ENCODE data around the gene PRXL2A.
"Not testable (repeated sequence)": the region's sequence is repeated elsewhere in the genome, so short reads cannot be mapped to it uniquely, and the experiment has no call there.

Gene PRXL2A

GRCh38 chr10:80462299-80462980, 54.1 kb downstream of the PRXL2A start:
- no peak for DNase-seq

- no peak for DNase-seq
Measured at GRCh38 chr10:80462981-80463741, 54.8 kb downstream of the PRXL2A start.

DNA sequence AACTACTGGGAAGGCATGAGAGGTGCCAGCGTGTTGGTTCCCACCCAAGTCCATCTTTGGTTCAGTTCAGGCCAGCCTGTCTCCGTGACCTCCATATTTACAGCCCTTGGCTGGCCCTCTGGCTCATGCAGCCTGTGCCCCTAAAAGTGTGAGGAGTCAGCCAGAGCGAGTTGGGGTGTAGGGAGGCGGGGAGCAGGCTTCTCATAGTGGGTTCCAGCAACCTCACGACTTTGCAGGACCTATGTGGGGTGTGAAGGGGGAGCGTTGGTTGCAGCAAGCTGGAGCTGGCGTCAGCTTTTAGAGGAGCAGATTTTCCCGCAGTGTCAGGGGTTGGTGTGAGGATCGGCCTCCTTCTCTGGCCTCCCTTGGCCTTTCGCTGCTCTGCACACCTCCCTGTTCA, 55.5 kb downstream of the PRXL2A start:
- no peak for DNase-seq

DNA sequence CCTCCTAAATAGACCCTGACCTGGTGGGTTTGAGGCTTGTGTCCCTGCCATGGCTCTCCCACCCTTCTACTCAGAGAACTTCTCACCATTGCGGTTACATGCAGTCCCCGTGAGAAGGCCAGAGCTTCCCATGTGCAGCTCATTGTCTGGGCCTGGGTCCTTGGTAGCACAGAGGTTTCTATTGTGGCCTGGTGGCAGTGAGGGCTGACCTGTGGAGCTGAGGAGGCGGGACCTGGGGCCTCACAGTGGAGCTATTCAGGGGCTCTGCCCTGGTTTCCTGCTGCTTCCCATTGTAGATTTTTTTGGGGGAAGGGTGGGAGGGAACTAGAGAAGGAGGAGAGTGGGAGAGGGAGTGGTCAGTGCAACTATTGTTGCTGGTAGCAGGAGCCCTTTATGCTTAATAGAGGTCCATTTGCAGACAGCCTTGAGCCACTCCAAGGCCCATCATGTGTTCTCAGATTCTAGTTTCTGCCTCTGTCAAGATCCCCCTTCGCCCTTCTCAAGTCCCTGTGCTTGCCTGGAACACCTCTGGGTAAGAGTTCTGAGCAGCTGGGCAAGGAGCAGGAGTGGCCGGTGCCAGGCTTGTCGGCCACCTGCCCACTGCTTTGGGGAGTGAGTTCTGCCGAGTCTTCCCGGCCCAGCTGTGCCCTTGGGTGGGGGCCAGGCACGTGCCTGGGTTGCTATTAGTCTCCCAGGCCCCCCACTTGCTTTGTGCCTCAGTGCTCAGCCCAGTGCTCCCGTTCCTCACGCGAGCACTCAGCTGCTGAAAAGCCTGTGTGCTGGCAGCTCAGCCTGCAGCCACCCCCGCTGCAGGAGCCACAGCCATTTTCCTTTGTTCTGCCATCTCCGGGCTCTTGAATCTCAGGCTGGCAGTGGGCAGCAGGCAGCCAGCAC, 56.5 kb downstream of the PRXL2A start:
- no peak for DNase-seq

- DNase-seq, result no peak
Measured at GRCh38 chr10:80465451-80465835, 57.1 kb downstream of the PRXL2A start.

DNA sequence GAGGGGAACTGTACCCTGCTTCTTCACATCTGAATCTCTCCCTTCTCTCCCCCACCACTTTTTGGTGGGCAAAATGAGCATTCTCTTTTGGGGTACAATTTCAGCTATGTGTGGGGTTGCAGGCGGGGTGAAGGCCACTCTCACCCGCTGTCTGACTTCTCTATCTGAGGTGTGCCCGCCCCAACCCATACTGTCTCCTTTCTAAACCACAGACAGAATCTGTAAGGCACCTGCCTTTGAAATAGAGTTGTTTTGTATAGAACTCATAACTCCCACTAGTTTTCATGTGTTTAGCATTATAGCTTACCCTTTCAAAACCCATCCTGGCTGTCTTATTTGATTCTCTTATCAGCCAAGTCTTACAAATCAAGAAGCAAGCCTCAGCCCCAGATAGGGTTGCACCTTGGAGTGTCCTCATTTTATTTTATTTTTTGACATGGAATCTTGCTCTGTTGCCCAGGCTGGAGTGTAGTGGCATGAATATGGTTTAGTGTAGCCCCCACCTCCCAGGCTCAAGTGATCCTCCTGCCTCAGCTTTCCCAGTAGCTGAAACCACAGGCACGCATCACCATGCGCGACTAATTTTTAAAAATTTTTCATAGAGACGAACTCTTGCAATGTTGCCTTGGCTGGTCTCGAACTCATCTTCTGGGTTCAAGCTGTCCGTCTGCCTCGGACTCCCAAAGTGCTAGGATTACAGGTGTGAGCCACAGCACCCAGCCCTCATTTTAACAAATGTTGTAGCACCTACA, 57.7 kb downstream of the PRXL2A start:
- no peak for DNase-seq

DNA sequence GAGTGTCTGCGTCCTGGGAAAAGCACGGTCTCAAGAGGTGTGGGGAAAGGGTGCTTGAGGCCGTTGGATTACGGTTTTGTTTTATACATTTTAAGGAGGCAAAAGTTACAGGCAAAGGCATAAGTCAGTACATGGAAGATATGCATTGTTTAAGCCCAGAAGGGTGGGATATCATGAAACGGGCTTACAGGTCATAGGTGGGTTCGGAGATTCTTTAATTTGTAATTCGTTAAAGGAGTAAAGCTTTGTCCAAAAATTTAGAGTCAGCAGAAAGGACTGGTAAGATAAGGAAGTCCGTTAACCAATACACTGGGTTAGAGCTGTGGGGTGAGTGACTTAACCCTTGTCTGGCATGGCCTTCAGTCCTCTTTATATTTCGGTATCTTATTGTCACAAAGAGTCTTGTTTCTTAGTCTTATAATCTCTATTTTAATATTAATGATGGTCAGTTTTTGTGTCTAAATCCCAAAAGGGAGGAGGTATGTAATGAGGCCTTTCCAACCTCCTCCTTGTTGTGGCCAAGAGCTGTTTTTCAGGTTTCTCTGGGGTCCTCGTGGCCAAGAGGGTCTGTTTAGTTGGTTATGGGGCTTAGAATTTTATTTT, 58.5 kb downstream of the PRXL2A start:
- no peak for DNase-seq

DNA sequence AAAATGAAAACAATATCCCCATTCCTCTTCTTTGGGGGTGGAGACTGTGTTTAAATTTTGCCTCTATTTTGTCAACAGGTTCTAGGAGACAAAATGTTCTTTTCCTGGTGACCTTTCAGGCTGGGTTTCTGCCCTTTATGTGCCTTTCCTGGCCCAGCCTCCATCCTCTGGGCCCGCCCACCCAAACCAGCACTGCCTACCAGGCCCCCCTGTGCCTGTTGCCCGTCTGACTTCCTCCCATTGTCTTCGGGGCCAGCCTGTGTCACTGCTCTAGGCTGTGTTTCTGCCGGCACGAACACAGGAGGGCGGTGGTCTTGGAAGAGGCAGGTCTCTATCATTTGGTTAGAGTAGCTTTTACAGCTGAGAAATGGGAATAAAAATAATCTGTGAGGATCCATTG, 59.7 kb downstream of the PRXL2A start:
- DNase-seq, result no peak

DNA sequence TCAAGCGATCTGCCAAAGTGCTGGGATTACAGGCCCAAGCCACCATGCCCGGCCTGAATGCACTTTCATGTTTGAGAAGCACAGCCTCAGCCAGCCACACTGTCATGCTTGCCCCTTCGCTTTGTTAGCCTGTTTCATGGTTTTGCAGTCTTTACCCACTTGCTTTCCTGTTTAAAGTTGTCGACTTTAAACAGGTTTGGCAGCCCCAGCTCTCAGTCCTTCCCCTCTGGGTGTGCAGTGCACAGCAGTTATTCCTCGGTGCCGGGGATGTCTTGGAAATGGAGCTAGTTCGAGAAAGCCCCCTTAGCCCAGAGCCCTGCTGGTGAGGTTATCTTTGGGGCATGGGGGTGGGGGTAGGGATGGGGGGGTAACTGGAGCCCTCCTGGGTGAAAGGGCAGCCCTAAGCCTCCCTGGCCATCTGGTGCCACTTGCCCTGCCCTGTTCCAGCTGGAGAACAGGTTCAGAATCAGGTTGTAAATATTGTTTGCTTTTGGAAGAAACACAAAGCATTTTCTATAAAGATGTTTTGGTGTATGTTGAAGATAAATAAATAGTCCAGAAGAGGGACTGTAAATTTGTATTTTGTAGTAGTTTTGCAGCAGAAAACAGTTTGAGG, 60.6 kb downstream of the PRXL2A start:
- no peak for DNase-seq

DNA sequence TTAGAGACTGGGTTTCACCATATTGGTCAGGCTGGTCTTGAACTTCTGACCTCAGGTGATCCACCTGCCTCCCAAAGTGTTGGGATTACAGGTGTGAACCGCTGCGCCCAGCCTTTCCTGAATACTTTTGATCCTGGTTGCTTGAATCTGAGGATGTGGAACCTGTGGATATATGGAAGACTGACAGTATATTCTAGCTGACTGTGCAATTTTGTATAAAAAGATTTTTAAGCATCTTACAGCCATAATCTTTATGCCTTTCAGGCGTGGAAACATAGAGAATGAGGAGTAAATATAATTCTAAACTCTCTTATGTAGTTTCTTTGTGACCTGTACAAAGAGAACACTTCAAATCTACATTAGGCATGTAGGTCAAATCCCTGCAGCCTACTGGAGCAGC, 61.9 kb downstream of the PRXL2A start:
- DNase-seq, result no peak

DNA sequence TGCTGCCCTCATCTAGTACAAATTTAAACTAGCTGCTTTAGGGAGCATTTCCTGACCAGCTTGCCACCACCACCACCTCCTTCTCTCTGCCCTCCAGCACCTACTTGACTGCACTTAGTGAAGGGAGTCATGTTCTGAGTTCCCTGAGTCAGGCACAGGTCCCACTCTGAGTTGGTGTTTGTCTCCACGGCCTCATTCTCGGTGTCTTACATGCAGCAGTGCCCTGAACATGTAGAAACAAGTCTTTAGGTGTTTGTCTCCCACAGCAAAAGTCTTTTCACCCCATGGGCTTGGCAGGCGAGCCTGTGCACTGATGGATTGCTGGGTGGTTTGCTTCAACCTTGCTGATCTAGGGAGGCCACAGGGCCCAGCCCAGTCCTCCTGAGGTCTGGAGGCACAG, 62.6 kb downstream of the PRXL2A start:
- DNase-seq, result no peak

GRCh38 chr10:80471715-80472233, 63.4 kb downstream of the PRXL2A start:
- DNase-seq, result no peak

DNA sequence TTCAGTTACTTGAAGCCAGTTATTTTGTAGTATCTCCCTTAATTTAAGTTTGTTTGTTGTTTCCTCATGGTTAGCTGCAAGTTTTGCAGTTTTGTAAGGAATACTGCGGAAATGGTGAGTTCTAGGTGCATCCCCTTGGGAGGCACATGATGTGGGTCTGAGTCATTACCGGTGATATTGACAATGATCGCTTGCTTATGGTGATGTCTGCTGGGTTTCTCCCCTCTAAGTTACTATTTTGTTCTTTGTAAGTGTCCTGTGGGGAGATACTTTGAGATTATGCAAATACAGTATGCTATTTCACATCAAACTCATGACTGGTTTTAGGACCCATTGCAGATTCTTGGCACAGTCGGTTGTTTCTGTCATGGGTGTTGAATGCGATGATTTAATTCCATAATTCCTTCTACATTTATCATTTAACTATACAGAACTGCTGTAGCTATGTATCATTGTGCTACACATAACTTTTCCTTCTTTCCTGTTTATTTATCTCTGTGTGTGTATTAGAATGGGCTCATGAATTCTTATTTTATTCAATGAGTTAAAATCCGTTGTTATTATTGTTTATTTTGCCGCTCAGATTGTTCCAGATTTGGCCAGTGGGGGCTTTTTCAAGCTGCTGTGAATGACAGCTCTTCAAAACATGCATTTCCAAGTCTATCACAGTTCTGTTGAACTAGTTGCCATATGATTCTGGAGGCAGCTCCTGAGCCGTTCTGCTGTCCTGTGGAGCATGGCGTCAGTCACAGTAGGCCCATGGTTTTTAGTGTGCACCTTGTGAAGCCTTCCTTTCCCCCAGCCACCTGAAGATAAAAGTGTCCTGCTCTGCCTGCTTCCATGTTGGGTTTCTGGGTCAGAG, 64.1 kb downstream of the PRXL2A start:
- DNase-seq, result no peak

GRCh38 chr10:80473096-80473657, 64.8 kb downstream of the PRXL2A start:
- no peak for DNase-seq

- no peak for DNase-seq
Measured at GRCh38 chr10:80473692-80474596, 65.6 kb downstream of the PRXL2A start.

DNA sequence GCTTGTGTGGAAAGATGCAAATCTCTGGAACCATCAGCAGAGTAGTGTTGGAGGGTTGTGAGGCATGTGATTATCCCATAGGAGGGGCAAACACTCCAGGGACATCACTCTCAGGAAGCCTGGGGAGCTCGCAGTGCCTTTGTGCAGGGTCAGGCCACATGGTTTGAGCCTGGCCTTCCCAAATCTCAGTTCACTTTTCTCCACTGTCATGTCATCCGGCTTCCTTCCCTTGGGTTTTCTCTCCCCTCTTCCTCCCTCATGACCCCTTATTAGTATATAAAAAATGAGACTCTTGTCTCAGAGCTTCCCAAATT, 66.2 kb downstream of the PRXL2A start:
- no peak for DNase-seq

DNA sequence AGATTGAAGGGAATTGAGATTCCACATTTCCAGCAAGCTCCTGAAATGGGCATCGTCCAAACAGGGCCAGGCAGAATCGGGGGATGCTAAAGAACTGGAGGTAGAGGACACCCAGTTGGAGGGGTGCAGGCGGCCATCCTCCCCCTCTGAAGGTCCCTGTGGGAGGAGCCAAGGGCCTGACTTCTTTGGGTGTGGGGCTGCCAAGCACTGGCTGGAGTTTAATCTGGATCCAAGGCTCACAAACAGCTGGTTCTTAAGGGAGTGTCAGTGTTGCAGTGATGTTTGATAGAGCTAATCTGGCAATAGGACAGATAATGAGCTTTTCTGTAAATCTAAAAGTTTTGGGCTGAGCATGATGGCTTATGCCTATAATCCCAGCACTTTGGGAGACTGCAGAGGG, 66.6 kb downstream of the PRXL2A start:
- DNase-seq, result no peak

GRCh38 chr10:80475641-80476040, 67.3 kb downstream of the PRXL2A start:
- not testable (repeated sequence) for DNase-seq

DNA sequence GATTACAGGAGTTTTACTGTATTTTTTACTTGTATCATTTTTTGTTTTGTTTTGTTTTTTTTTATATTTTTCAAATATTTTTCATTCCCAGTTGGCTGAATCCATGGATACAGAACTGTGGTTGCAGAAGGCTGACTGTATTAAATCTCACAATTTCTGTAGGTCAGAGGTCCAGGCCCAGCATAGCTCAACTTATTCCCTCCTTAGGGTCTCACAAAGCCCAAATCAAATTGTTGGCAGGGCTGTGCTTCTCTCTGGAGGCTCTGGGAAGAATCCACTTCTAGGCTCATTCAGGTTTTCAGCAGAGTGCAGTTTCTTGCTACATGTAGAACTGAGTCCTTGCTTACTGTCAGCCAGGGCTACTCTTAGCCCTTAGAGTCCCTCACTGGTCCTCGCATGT, 68.3 kb downstream of the PRXL2A start:
- no peak for DNase-seq

DNA sequence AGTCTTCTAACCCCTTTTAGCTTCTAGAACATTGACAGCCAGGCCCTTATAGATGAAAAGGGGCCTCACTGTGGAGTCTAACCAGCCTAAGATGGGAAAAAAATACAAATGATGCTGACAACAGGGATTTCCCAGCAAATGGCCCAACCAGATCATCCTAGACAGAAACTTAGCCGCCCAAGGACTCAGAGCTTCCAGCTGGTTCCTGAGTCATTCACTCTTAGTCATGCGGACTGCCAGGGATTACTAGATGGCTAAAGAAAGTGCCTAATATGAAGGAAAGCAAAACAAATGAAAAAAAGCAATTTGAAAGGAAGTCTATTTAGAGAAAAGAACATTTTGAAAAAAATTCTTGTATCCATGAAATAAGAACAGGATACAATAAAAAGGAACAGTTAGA, 69.5 kb downstream of the PRXL2A start:
- no peak for DNase-seq

Measured in NCI-H2107 (cell line).